HG03571 (cell line): ENCODE results near the gene SLC44A1.
"Not testable (repeated sequence)": the region's sequence is repeated elsewhere in the genome, so short reads cannot be mapped to it uniquely, and the experiment has no call there.

Source experiments
- ATAC-seq: cut with Tn5 transposase; IDR thresholded peaks from one replicate; pipeline ENCODE4 v1.9.1; 2021; ENCODE audit not compliant: unreplicated experiment

SLC44A1 gene

DNA sequence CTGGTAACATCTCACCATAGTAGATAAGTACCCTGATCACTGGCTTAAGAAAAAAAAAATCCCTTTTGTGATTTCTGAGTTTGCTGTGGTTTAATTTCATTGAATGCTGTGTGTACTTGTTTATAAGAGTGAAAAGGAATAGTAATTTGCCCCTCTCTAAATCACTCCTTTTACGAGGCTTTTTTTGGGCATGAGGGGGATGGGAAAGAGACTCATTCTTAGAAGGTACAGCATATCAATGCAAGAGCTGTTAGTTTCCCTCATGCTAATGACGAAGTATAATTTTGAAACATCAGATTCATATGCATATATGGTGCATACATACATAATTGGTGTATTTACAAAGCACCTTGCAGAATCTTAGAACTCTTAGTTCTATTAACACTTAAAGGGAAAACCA is 2.4 kb upstream of the SLC44A1 start:
- no peak for ATAC-seq

DNA sequence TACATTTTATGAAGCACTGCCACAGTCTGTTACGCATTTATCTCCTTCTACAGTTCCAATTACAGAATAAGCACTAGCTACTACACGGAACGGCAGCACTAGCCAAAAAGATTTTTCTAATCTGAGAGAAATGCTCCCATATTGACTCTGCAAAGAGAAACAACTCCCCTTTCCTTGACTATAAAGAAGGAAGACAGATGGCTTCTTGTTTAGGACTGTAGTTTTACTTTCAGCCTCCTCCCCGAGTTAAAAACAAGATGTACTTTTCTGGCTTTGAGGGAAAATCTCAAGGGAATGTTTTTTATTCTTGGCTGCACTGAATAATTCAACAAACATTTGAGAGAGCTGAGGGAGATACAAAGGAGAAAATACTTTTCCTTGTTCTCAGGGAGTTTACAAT is 1.9 kb upstream of the SLC44A1 start:
- no peak for ATAC-seq

DNA sequence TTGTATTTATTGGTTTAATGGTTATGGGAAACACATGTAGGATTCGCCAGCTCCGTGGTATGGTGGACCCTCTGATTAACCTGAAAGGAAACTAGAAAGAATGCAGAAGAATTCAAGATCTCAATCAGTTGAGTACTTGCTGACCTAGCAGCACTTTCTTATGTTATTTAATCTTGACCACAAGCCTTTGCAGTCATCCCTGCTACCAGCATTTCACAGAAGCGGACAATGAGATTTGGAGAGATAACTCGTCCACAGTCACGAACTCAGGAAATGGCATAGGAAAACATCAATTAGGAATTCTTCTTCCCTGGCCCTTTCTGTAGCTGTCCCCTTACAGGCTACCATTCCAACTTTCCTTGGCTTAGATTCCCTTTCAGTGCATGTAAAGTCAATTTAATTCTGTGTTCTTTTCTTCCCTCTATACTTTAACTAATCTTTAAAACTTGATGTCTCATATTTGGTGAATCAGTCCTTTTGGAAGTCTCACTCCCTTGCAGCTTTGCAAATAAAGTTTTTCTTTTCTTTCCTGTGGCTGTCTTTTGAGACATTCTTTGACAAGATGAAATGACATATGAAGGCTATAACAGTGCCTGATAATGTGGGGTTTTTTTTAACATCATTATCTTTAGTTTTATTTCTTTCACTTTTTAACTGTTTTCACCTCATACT is 1.3 kb upstream of the SLC44A1 start:
- no peak for ATAC-seq

DNA sequence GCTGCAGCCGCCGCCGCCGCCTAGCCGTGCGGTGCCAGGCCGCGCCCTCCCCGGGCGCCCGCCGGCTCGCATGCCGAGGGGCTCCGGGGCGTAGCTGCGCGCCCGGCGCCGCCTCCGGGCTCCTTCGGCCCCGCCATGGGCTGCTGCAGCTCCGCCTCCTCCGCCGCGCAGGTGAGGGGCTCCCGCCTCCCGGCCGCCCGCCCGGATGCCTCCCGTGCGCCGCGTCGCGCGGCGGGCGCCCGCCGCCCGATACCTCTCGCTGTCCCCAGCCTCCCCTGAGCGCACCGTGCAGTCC is 230 bp downstream of the SLC44A1 start:
- peak; percentile 51 for ATAC-seq

DNA sequence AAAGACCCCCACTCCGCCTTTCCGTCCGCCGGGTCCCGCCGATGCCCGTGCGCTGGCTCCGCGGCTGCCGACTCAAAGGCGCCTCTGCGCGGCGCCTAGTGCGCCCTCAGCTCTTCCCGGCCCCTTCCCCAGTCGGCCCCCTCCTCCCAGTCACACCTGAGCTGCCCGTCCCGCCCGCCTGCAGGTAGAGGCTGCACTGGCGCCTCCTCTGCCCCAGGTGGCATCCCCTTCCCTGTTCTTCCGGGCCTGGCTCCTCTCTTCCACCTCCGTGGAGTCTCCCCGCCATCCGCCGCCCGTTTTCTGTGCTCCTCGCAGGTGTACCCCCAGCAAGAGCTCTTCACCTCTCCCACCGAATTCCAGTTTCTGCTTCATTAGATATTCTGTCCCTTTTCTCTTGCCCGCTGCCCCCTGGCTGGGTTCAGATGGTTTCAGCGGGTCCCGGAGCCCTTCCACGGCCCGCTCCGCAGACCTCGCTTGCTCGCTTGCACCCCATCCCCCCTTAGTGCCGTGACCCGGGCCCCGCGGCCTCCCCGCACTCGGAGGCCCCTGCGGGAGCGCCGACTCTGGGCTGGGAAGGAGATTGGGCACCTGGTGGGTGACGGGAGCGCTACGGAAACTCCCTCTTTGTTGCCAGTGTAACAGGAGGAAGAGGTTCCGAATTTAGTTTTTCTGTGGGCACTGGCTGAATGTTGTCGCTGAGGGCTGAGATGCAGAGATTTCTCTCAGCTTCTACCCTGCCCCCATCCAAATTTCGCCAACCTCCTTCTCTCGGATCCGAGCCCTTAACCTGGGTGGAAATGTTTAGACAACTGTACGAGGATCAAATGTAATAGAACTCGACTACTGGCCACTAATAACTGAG is 809 bp downstream of the SLC44A1 start:
- peak; percentile 14 for ATAC-seq

DNA sequence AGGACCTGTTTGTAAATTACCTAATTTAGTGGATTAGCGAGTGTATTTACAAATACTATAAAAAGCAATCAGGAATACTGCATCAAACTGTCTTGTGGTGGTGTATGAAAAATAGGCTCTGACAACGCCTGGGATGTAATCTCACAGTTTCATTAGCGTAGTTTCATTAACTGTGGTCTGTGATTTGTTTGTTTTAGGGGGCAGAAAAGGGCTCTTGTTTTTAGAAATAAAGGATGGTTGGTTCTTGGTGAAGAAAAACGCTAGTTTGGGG is 1.4 kb downstream of the SLC44A1 start:
- no peak for ATAC-seq

DNA sequence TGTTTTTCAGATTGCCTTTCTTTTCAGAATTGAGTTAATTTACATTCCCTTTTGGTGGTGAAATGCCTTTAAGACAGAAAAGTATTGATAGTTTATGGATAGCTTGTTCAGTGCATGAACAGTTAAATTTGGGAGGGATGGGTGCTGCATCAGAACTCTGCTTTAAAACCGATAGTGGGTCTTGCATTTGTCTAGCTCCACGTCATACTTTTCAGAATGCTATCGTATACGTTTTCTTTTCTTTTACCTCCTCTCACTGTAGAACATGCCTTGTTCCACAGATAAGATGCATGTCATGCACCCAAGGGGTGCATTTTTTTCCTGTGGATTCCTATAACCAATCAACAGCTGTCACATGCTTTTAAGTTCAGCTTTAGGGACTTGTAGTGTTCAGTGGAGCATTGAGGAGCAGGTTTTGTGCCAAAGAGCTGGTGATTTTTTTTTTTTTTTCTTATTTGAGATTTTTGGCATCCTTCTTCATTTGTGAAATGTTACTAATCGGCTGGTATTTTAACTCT is 2.3 kb downstream of the SLC44A1 start:
- no peak for ATAC-seq

DNA sequence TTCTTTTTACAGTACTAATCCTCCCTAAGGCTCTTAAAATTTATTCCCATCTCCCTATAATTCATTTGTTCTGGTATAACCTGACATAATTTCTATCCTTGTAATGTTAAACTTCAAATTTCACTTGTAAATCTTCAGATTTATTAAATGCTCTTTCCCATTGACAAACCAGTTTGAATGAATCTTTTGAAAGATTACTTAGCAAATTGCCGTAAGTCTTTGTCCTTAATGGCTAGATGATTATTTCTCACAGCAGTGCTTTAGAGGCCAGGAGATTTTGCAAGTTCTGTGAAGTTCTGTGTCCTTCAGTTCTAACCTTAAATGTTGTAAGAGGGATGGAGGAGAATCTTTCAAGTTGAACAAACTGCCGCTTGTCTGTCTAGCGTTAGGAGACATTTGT is 4.2 kb downstream of the SLC44A1 start:
- no peak for ATAC-seq

DNA sequence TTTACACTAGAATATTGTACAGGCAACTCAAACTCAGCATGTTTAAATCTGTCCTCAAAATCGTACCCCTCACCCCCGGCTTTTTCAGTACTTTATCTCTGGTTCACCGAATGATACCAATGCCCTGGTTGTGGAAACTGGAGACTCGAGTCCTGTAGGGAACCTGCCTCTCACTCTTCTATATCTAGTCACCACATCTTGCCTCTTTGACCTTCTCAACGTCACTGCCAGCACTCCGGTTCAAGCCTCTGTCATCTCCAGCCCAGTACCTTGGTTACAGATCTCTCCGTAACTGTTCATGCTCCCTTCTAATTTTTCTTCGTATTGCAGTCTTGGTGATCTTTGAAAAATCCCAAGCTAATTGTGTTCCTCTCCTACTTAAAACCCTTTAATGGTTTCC is 6.7 kb downstream of the SLC44A1 start:
- no peak for ATAC-seq

DNA sequence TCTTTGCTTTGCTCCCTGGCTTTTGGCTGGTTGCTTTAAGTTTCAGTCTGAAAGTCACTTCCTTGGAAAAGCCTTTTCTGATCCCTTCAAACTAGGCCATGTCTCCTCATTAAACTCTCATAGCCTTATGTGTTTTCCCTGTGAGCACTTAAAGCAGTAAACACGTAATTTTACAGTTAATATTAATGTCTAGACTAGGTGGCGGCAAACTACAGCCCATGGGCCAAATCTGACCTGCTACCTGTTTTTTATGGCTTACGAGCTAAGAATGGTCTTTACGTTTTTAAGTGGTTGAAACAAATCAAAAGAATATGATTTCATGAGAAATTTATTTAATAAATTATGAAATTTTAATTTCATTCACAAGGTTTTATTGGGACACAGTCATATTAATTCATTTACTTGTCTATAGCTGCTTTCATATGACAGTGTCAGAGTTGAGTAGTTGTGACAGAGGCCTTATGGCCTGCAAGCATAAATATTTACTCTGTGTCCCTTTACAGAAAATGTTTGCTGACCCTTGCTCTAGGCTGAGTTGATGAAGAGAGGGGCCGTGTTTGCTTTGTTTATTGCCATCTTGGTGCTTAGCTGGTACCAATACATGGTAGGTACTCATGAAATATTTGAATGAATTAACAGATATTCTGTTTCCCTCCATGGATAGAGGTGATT is 7.4 kb downstream of the SLC44A1 start:
- no peak for ATAC-seq

DNA sequence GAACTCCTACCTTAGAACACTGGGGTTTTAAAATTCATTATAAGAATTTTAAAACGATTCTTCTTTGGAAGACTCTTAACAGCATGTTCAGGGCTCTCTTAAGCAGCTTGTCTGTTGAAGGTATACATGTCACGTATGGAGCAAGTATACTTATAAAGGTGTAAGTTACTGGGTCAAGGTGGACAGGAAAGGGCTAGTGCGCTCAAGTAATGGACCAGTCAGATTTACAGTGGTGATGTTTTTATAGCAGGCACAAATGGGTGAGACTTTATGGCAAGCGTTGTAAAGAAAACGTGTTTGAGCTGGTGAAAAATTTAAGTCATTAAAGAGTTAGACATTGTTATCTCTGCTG is 7.9 kb downstream of the SLC44A1 start:
- no peak for ATAC-seq

DNA sequence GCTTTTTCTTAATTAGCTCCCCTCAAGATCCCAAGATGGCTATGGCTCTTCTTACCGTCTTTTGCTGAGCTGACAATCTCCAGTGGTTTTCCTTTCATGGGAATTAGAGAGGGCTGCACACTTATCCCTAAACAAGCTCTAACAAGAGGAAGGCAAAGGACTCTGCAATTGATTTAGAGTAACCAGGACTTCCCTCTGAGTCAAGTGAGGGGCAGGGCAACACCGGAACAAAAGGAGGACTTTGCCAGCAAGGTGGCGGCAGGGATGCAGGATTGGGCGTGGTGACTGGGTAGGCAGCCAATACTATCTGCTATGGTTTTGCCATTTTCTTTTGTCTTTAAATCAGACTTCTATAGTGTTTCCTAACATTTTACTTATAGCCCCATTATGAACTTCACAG is 9.8 kb downstream of the SLC44A1 start:
- ATAC-seq: no peak

DNA sequence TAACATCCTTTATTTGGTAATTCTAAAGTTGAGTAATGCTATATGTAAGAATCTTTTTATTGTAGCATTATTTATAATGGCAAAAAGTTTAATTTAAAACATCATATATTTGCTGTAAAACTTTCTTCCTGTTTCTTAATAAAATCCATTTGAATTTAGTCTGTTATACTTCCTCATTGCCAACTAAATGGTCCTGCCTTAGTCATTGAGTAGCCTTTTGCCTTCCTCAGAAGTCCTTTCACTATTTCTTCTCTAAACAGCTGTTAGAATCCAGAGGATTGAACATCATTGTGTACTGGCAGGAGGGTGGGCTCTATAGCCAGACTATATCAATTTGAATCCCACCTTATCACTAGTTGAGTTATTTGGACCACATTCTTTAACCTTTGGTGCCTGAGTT is 11.0 kb downstream of the SLC44A1 start:
- ATAC-seq: no peak

DNA sequence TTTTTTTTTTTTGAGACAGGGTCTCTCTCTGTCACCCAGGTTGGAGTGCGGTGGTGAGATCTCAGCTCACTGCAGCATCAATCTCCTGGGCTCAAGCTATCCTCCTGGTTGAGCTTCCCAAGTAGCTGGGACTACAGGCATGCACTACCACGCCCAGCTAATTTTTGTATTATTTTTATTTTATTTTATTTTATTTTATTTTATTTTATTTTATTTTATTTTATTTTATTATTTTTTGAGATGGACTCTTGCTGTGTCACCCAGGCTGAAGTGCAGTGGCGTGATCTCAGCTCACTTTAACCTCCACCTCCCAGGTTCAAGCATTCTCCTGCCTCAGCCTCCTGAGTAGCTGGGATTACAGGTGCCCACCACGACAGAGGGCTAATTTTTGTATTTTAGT is 12.1 kb downstream of the SLC44A1 start:
- ATAC-seq: not testable (repeated sequence)

DNA sequence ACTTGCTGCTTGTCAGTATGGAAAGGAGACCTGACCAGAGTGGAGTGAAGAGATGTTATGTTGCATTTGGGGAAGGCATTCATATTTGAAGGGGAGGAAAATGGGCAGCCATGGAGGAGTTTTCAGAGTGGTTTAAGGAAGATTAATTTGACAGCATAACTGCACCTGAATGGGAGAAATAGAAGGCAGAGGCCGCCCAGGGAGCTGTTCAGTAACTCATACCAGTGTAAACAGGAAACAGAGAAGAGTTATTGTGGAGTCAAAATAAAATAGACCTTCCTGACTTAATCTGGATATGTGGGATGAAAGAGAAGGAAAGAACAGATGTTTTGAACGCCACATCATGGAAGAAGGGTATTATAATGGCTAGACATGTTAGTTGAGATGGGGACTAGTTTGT is 13.4 kb downstream of the SLC44A1 start:
- no peak for ATAC-seq

DNA sequence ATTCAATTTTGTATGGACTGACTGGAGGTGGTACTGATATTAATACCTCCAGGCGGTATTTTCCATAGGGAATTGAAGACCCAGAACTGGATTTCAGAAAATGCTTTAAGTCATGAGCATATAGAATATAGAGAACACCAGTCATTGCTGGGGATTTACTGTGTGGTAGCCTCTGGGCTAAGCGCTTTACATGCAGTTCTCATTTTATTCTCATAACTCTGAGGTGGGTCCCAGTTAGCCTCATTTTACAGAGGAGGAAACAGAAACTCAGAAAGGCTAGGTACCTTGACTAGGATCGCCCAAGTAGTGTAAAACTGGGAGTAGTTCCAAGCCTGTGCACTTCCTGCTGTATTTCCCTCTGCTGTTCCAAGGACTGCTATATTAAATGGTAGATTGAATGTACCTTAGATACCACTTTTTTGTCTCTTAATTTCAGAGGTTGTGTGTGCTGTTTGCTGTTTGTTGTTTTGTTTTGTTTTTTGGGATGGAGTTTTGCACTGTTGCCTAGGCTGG is 13.8 kb downstream of the SLC44A1 start:
- ATAC-seq: no peak

DNA sequence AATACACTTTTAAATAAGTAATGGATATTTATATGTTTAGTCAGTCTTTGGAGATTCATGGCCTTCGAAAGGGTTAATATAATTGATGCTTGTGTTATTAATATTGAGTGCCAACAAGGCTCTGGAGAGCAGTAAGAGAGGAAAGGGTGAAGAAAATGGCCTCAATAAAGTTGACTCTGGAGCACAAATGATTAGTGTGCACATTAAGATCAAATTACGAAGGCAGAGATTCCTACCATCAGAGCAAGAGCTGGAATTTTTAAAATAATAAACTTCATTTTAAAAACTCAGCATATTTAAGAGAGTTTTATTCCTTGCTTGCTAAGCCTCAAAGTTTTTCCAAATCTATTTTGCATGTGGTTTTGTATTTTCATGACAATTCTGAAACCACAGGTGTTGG is 14.8 kb downstream of the SLC44A1 start:
- no peak for ATAC-seq

DNA sequence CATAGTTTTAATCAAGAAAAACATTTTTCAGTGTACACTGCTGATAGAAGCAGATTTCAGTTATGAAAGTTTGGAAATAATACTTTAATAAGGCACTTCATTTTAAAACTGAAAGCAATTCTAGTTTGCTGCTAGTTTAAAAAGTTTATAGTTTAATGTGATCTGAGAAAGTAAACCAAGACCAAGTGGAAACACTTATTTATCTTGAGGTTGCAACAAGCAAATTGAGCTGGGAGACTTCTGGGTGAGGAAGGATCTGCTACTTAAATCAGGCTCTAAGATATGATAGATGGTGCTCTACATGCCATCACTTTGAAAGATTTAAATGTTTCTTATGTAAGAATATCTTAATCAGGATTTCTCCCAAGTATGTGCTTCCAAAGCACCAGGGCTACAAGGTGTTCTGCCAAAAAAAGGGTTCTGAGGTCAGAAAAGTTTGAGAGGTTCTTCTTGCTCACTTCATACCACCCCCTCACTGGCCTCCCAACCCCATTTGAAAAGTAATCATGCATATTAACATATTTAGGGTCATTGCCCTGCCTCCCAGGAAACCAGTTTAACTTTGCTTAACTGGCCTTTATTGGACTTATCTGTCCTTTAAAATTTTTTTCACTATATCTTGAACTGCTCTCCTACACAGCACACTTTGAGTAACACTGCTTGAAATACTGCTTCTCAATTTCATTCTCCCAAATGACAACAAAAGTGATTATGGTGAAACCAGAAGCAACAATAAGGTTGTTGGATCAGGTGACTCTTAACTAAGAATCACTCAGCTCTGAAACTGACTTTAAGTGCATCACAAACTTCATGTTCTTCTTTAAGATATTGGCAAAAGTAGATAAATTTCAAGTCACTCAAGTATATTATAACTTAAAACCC is 15.5 kb downstream of the SLC44A1 start:
- ATAC-seq: no peak

DNA sequence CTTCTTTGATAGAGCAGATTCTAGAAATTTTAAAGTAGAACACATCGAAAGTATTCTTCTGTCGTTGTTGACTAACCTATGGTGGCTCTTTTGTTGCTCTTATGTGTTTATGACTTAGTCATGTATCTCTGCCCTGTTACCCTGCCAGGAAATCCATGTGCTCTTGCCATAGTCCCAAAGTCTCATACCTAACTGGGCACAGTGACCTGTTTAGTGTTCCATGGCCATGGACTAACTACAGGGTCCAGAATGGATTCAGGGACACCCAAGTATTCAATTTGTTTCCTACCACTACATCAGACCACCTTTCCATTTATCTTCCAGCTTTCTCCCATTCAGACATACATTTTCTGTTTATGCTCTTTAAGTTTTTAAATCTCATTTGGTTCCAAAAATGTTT is 18.0 kb downstream of the SLC44A1 start:
- ATAC-seq: no peak

DNA sequence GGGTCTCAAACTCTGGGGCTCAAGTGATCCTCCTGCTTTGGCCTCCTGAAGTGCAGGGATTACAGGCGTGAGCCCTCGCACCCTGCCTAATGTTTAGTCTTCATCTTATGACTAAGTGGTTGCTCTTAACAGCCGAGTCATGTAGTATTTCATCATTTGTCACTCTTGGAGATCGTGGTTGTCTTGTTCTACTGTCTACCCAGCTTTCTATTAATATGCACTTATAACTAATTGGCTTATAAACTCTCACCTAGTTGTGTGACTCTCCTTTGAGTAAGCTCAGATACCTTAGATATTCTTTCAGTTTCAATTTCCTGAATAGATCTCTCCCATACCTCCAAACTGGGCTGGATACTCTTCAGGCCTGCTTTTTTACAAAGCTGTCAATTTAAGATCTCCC is 19.9 kb downstream of the SLC44A1 start:
- no peak for ATAC-seq

DNA sequence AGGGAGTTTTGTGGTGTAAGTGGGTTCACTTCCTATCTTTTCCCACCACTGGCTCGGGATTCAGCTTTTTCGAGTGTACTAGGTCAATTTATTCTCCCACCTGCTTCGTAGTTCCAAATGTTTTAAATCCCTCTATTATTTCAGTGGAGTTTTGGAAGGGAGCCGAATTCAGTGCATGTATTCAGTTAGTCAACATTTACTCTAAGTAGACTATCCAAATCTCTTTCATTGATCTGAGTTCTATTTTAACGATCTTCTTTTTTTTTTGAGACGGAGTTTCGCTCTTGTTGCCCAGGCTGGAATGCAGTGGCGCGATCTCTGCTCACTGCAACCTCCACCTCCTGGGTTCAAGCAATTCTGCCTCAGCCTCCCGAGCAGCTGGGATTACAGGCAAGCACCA is 23.8 kb downstream of the SLC44A1 start:
- ATAC-seq: not testable (repeated sequence)
